OCI-M2 (cell line): ENCODE measurements around the gene RFLNA.

ENCODE experiments used
- DNase-seq: peaks from one replicate; lab custom pipeline; 2025; ENCODE audit not compliant: unreplicated experiment; lab: John Stamatoyannopoulos, UW

Gene RFLNA

DNA sequence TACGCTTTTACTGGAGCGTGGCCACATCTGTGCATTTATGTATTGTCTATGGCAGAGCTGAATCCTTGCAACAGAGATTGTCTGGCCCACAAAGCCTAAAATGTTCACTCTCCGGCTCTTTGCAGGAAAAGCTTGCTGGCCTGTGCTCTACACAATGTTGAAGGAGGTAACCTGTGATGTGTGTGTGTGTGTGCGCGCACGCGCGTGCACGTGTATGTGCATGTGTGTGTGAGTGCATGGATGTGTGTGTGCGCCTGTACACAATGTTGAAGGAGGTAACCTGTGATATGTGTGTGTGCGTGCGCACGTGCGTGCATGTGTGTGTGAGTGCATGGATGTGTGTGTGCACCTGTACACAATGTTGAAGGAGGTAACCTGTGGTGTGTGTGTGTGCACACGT lies 62.7 kb downstream of the RFLNA start:
- DNase-seq, result no peak

GRCh38 chr12:124358572-124358971 lies 63.7 kb downstream of the RFLNA start:
- DNase-seq, result no peak

DNA sequence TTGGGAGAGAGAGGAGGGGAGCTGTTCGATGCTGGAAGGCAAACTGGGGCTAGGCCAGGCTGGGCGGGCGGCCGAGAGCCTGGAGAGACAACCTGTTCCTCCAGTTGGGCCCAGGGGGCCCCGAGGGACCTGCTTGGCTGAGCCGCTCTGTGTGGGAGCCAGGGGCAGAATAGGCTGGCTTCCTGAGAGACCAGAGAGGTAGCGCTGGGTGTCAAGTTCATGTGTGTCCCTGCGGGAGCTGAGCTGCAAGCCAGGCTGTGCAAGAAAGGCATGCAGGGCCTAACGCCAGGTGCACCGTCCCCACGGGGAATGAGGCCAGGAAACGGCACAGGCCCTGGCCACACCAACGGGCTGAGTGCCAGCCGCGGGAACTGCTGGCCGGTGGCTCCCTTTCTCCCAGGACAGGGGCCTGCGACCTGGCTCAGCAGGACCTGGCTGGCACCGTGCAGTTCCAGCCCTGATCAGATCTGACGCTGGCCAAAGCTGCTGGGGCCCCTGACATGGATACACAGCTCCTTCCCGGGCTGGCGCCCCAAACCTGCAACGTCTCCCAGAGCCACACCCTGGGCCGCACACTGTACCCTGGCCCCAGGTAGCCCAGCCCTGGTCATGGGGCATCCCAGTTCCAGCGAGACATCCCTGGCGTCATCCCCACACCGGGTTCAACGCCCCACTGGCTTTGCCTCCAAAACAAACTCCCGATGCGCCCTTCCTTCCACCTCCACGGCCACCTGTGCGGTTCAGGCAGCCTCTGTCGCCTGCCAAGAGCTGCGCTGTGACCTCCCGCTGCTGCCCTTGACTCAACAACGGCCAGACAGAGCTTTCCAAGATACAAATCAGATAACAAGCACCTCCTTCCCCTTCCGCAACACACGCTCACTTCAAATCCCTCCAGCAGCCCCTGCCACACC lies 65.0 kb downstream of the RFLNA start:
- DNase-seq, result no peak

DNA sequence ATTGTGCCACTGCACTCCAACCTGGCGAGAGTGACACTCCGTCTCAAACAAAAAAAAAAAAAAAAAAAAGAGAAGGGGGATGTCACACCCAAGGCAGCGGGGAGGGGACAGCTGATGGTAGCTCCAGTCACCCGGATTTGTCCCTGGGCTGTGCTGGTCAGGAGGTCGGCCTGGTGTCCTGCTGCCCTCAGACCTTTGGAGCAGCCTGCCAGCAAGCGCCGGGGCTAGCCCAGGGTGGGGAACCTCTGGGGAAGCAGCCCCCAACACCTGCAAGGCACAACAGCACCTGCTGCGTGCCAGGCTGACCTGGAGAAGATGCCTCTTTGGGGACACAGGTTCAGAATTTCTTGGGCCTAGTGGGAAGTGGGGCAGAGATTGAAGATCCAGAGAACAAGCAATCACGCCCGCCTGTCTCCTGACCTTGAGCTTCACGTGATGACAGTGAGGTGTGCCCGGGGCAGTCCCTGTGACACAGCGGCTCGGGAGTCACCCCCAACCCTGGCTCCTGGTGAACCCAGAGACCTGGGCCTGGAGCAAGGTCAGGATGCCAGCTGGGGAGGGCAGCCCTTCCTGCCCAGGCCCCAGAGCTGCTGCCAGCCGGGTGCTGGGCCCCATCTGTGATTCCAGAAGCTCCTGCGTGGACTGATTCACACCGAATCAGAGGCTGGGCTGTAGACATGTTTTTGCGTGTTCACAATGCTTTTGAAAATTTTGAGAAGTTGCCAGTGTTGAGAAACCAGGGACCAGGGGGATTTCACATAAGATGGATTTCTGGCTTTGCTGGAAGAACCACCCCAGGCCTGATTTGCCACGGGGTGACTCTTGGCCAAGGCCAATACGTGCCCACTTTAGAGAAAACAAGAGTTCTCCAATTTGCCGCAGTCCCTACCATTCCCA lies 66.4 kb downstream of the RFLNA start:
- DNase-seq, result no peak

DNA sequence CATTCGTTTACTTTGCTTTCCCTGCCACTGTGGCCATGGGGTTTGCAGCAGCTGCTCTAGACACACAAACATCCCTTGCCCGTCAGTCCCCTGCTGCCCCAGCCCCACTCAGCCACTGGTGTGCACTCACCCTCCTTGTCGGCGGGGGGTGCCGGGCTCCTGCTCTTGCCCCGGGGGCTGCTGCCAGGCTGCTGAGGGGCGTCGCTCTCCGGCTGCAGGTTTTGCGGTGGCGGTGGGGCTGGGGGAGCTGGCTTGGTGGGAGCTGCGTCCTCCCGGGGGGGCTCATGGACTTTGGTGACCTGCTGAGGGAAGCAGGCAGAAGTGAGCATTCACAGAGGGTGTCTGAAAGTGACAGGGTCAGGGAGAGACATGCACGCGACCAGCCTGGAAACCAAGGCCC lies 67.1 kb downstream of the RFLNA start:
- no peak for DNase-seq

GRCh38 chr12:124363353-124363965 lies 68.6 kb downstream of the RFLNA start:
- no peak for DNase-seq

- no peak for DNase-seq
Observed at GRCh38 chr12:124364543-124364942, 69.7 kb downstream of the RFLNA start.
